D721Med (cell line): Measurements from ENCODE around the gene CCT5.
"Not testable (repeated sequence)": the region's sequence is repeated elsewhere in the genome, so short reads cannot be mapped to it uniquely, and the experiment has no call there.

Experiments
- DNase-seq: peaks from one replicate; pipeline ENCODE4 v3.0.0; 2011; ENCODE audit warnings: low spot score; ENCODE audit not compliant: insufficient read length
- FAIRE-seq: peaks from 2 replicates; lab custom pipeline; 2011; peaks lifted over from hg19 to GRCh38; lab: Jason Lieb, UNC
- TF ChIP-seq, protein P1 (sequence below): IDR thresholded peaks from 2 replicates; pipeline ENCODE4 v1.5.1; 2012; ENCODE audit warnings: mild to moderate bottlenecking, control low read depth; ENCODE audit not compliant: insufficient read depth; ENCODE audit errors: missing control alignments

The CCT5 gene

DNA sequence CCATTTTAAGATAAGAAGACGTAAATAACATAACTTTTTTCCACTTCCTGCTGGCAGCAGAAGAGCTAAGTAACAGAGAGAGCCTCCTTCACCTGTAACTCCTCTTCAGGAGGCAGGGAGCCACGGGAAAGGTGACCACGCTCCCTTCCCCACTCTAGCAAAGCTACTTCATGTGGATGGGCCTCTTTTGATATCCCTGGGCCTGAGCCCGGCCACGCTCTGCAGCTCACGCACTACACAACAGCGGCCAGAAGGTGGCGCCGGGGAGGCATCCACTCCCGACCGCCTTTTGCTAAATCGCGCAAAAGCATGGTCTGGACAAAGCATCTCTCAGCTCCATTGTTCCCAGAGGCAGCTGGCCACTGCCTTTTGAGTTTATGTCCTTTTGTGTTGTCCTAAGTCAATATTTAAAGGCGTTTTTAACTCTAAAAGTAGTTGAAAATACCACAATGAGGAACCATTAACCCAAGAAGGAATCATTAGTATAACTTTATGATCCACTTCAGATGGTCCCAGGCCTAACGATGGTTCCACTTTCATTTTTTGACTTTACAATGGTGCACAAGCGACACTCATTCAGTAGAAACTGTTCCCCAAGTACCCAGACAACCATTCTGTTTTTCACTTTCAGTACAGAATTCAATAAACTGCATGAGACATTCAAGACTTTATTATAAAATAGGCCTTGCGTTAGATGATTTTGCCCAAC is 34.0 kb downstream of the CCT5 start:
- DNase-seq, result peak; percentile 67
- TF ChIP-seq, protein P1, sequence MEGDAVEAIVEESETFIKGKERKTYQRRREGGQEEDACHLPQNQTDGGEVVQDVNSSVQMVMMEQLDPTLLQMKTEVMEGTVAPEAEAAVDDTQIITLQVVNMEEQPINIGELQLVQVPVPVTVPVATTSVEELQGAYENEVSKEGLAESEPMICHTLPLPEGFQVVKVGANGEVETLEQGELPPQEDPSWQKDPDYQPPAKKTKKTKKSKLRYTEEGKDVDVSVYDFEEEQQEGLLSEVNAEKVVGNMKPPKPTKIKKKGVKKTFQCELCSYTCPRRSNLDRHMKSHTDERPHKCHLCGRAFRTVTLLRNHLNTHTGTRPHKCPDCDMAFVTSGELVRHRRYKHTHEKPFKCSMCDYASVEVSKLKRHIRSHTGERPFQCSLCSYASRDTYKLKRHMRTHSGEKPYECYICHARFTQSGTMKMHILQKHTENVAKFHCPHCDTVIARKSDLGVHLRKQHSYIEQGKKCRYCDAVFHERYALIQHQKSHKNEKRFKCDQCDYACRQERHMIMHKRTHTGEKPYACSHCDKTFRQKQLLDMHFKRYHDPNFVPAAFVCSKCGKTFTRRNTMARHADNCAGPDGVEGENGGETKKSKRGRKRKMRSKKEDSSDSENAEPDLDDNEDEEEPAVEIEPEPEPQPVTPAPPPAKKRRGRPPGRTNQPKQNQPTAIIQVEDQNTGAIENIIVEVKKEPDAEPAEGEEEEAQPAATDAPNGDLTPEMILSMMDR, result peak; percentile 86
- FAIRE-seq, result no peak

DNA sequence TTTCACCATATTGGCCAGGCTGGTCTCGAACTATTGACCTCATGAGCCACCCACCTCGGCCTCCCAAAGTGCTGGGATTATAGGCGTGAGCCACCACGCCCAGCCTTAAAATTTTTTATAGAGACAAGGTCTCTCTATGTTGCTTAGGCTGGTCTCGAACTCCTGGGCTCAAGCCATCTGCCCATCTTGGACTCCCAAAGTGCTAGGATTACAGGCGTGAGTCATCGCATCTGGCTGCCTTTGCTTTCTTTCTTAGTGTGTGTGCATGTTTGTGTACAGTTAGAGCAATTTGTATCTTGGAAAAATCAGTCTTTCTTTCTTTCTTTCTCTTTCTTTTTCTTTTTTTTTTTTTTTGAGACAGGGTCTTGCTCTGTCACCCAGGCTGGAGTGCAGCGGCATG is 35.3 kb downstream of the CCT5 start:
- DNase-seq, FAIRE-seq: not testable (repeated sequence)

DNA sequence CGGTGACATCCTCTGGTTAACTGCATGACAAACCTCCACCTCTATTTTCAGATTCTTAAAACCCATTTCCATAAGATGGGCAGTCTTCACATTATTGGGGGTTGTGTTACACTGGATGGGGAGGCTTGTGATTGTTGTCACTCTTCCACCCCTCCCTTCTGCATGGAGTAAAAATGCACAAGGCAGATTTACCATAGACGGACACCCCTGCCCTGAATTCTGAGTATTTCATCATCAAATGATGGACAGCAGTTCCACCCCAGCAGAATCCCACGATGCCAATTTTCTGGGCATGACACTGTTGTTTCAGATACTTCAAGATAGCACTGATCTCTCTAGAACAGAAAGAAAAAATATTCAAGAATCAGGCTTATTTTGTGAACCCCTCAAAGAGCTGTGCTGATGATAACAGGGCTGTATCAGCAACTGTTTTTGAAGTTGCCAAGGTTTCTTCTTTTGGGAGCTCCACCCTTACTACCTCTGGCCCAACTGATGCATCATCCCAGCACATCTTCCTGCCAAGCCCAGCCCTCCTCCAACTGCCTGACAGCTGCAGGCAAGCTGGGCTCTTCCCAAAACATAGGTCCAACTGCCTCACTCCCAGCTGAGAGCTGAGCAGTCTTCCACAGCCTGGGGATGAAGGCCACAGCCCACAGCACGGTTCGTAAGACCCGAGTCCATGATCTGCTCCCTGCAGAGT is 36.2 kb downstream of the CCT5 start:
- no peak for FAIRE-seq
- no peak for DNase-seq
- TF ChIP-seq, protein P1, result no peak

DNA sequence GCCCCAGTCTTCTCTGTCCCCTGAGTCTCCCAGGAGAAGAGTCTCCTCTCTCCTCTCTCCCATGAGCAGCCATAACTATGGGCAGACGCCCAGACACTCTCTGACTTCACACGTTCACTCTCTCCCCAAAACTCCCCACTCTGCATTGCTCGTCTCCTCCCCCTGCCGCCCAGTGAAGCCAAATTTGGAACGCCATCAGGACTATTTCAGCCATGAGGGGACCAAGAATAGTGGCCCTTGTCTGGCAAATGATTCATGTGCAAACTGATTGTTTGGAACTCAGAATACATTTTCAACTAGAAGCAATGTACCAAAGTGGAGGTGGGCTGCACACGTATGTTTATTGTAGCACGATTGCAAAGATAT is 36.8 kb downstream of the CCT5 start:
- DNase-seq (no peak), FAIRE-seq (no peak)
- TF ChIP-seq, protein P1, result no peak

DNA sequence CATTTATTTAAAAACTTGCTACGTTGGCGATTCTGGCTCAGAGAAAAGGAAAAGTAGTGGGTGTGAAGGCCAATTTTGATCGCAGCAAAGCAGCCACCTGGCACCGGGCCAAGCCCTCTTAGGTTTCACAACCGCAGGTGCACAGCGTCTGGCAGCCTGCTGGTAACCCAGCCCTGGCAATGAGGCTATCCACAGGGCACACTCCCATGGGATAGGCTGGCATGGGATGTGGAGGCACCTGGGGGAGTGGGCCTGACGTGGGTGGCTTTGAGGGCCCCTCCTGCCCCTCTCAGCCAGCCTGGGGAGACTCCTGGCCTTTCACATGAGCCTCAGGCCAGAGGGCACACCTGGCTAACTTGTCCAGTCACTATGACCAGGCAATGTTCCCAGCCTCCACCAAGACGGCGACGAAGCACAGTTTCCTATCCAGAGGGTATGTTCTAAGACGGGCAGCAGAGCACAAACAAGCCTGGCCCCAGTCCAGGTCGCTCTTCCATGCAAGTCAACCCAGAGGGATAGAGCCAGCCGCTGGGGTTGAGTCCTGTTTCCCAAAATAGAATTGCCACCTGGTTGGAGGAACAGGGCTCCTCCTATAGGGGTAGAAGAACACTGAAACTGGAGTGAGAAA is 38.6 kb downstream of the CCT5 start:
- TF ChIP-seq, protein P1, result no peak
- FAIRE-seq, result no peak
- DNase-seq, result no peak

DNA sequence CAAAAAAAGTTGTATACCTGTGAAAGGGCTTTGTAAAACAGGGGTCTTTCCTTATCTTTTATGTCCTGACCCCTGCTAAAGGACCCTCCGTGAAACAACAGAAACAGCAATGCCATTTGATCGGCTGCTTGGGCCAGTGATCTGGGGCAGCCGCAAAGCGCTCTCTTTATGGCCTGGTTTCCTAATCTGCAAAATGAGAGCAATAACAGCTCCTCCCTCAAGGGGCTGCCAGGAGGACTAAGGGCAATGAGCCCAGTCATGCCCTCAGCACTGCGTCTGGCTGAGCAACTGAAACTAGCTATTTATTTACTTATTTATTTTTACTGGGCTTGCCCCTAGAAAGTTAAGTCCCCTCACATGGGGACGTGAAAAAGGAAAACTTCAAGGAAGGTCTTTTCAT is 39.3 kb downstream of the CCT5 start:
- TF ChIP-seq, protein P1, result no peak
- FAIRE-seq (no peak), DNase-seq (no peak)

DNA sequence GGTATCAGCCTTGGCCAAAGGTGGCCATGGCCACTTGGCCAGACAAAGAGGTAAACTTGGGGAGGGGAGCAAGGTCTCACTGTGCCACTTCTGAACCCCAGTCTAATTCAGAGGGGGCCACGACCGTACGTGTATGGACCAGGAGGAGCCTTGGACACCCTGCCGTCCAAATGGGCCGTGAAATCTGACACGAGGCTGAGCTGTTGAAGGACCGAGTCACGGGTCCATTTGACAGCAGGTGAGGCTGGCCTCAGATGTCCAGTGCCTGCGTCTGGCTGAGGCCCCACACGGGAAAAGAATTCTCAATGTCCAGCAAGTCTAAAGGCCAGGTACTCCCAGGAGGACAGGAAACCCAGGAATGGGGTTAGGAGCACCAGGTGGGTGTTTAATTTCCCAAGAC is 39.9 kb downstream of the CCT5 start:
- no peak for FAIRE-seq
- no peak for DNase-seq
- TF ChIP-seq, protein P1, result no peak
